Keratinocyte (primary cell): Measurements from ENCODE around the gene CSNK1G1.

Source experiments
- CTCF ChIP-seq, 3 experiments: IDR thresholded peaks in 1 of 3; conservative IDR thresholded peaks in 1 of 3; optimal IDR thresholded peaks in 1 of 3; 2 replicates in 2 of 3; 3 replicates in 1 of 3; pipeline versions ENCODE3 to v1.5.1; 2011; ENCODE audit warnings: low read length in 3 of 3, mild to moderate bottlenecking in 3 of 3, moderate library complexity in 2 of 3, control low read depth in 1 of 3, inconsistent platforms in 1 of 3; ENCODE audit not compliant: insufficient read depth in 2 of 3; ENCODE audit errors: extremely low read depth in 1 of 3
- EZH2 ChIP-seq: IDR thresholded peaks from one replicate; pipeline ENCODE4 v1.6.1; 2012; ENCODE audit warnings: inconsistent platforms, mild to moderate bottlenecking, low read length, moderate library complexity

DNA sequence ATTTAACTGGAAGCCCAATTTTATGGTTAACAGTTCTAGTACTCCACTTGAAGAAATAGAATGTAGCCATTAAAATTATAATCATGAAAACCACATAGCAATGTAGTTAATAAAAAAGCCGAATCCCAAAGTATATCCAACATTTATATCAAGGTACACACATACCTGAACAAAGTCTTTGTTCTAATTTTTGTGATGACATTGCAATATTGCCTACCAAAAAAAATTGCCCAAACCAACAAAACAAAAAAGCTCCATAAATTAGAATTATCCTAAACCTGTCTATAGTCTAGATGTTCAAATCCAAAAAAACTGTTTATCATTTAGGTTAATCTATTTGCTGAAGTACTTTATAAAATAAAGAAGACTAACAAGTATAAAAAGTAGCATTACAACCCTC, 70.8 kb downstream of the CSNK1G1 start:
- TF ChIP-seq CTCF (optimal IDR thresholded peaks at IDR 0.05 in 1 of 3, IDR thresholded peaks at IDR 0.05 in 1 of 3, conservative IDR thresholded peaks at IDR 0.05 in 1 of 3; ENCODE audit: extremely low read depth in 1 of 3, insufficient read depth in 2 of 3, low read length in 3 of 3) (no peak), EZH2 (no peak)
